Breast epithelium (tissue), 4 donors: ENCODE measurements around the gene SIDT2. TPM values are rescaled to one million over a fixed set of nuclear protein-coding genes. Genes with fewer than 3 reads are reported as not detected.

ENCODE experiments used
- DNase-seq, 2 donors: peaks; one replicate each; pipeline ENCODE4 v3.0.0-alpha.2; 2019; ENCODE audit warnings: low spot score in 2 of 2
- H3K27ac ChIP-seq, 2 donors: fragments of 200-600 bp; sonication (generic) in 1 of 2; one replicate each; pipeline ENCODE4 v1.5.1; 2016 to 2019; ENCODE audit warnings: mild to moderate bottlenecking in 1 of 2
- H3K27me3 ChIP-seq, 2 donors: fragments of 200-600 bp; sonication (generic) in 1 of 2; one replicate each; pipeline versions ENCODE4 v1.5.1 to v1.6.0; 2017 to 2019; ENCODE audit warnings: control low read depth in 1 of 2, mild to moderate bottlenecking in 1 of 2
- H3K36me3 ChIP-seq: fragments of 200-600 bp; one replicate; pipeline ENCODE4 v1.5.1; 2019
- H3K4me1 ChIP-seq, 2 donors: fragments of 200-600 bp; sonication (generic); one replicate each; pipeline ENCODE4 v1.5.1; 2016 to 2019; ENCODE audit warnings: control low read depth in 1 of 2
- H3K4me3 ChIP-seq, 3 donors: fragments of 200-600 bp; sonication (generic); 1 replicate in 2 of 3; 2 replicates in 1 of 3; pipeline ENCODE4 v1.5.1; 2016 to 2019; ENCODE audit warnings: mild to moderate bottlenecking in 3 of 3, moderate library complexity in 2 of 3
- H3K9me3 ChIP-seq, 2 donors: fragments of 200-600 bp; sonication (generic) in 1 of 2; one replicate each; pipeline ENCODE4 v1.5.1; 2016 to 2019; ENCODE audit warnings: control low read depth in 1 of 2
- POLR2A ChIP-seq: fragments of 450-650 bp; IDR thresholded peaks from one replicate; pipeline ENCODE4 v1.6.1; 2016; ENCODE audit warnings: antibody characterized with exemption, mild to moderate bottlenecking, moderate library complexity
- POLR2AphosphoS5 ChIP-seq, 3 donors: sonication (generic); formaldehyde crosslinking; IDR thresholded peaks; one replicate each; pipeline ENCODE4 v1.6.1; 2017; ENCODE audit warnings: antibody characterized with exemption in 3 of 3
- intact Hi-C: fragments of 100-400 bp; cut with DNase I; formaldehyde crosslinking; loops from one replicate; pipeline ENCODE4 v1.15.1; 2023; ENCODE audit warnings: low total_unique reads
- total RNA-seq, 3 donors: library from RNA; depleted of rRNA; stranded (reverse); fragments of >200 nt; gene quantifications; one replicate each; pipeline ENCODE4 v1.1.0, GENCODE V29; 2016
- TF ChIP-seq, protein P1 (sequence below), 3 donors: fragments of 450-650 bp; IDR thresholded peaks; one replicate each; pipeline ENCODE4 v1.5.1; 2016 to 2017; ENCODE audit warnings: antibody characterized with exemption in 3 of 3, mild to moderate bottlenecking in 3 of 3, moderate library complexity in 3 of 3

SIDT2 gene
- total RNA-seq, 3 donors from 2014 or later = 45.2 to 86.7 (median 49.5) TPM

DNA sequence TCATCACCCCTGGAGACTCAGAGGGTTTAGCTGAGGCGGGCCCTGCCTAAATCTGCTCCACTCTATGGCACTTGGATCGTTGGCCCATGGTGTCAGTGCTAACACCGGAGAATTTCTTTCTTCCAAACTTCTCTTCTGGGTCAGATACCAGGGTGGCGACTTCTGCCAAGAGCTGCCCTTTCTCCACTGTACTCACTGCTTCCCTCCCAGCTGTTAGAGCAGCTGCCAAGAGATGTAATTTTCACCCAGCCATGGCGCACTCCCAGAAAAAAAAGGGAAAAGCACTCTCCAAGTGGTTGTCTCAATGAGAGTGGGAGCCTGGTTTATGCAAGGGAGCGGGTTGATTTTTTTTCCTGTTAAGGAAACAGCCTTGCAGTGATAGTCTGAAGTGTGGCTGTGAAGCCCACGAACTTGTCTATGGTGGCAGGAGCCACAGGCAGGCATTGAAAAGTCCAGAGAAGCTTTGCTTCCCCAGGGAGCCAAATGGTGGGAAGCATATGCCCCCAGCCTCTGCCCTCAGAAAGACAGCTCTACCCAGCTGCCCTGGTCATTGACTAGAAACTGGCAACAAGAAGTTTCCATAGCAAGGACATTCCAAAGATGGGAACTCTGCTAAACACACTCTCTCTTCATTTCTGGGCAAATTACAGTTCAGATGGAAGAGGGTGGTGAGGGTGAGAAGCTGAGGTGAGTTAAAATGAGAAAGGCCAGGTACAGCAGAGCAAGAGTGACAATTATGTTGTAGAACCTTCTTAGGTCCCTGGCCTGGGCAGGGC lies 42.6 kb downstream of the SIDT2 start:
- H3K27ac ChIP-seq = peak overlapping the region; percentile 89 to 93
- no peaks in the 10 kb centered on the region for H3K9me3 ChIP-seq
- no peaks in the 10 kb centered on the region for H3K27me3 ChIP-seq
- H3K36me3 ChIP-seq = no peaks in the 10 kb centered on the region
- intact Hi-C loops = loop anchor here (10.0 kb wide), 1 partner anchor 346 kb away; no protein-coding TSS in a partner anchor
- H3K4me3 ChIP-seq = peak overlapping the region in 1 of 3 donors; percentile 17
- TF ChIP-seq, protein P1, sequence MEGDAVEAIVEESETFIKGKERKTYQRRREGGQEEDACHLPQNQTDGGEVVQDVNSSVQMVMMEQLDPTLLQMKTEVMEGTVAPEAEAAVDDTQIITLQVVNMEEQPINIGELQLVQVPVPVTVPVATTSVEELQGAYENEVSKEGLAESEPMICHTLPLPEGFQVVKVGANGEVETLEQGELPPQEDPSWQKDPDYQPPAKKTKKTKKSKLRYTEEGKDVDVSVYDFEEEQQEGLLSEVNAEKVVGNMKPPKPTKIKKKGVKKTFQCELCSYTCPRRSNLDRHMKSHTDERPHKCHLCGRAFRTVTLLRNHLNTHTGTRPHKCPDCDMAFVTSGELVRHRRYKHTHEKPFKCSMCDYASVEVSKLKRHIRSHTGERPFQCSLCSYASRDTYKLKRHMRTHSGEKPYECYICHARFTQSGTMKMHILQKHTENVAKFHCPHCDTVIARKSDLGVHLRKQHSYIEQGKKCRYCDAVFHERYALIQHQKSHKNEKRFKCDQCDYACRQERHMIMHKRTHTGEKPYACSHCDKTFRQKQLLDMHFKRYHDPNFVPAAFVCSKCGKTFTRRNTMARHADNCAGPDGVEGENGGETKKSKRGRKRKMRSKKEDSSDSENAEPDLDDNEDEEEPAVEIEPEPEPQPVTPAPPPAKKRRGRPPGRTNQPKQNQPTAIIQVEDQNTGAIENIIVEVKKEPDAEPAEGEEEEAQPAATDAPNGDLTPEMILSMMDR (IDR thresholded peaks at IDR 0.05) = no peak
- TF ChIP-seq POLR2AphosphoS5 (IDR thresholded peaks at IDR 0.05) = no peak
- no peak for TF ChIP-seq POLR2A
- peaks cover 15 to 33% of the 10 kb centered on the region in 2 donors for H3K4me1 ChIP-seq
- DNase-seq = peak; percentile 48 to 60

DNA sequence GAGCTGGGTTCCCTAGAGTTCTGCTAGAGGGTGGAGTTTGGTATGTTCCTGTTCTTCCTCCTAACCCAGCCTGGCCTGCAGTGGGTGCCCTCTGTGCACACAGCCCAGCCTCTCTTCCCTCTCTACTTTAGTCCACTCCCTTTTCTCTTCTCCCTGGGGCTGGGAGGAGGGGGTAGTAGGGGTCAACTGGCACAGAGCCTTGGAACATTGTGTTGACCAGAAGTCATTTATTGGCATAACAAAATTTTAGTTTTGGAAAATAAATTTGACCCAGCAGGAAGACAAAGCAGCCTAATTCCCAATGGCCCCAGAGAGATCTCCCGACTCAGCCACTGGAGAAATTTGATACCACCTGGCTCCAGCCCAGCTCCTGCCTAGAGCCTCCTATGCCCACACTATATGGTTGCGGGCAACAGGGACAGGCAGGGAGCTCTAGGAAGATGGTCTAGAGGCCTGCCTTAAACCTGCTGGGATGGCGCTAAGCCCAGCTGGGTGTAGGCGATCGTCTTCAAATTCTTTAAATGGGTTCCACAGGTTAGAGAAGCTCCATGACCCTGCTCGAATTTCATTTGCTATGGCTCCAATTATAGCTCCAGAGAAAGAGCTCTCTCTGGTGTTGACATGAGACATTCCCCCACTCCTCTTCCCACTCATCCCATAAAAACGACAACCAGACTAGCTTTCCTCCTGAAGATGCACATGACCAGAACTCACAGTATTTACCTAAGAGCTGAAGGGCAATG lies 43.4 kb downstream of the SIDT2 start:
- DNase-seq = peak; percentile 57 to 76
- Histone ChIP-seq H3K9me3 (no peaks in the 10 kb centered on the region), H3K27me3 (no peaks in the 10 kb centered on the region), H3K27ac (peak overlapping the region; percentile 89 to 93), H3K4me1 (peaks cover 15 to 33% of the 10 kb centered on the region in 2 donors), H3K36me3 (no peaks in the 10 kb centered on the region), H3K4me3 (peak overlapping the region in 1 of 3 donors; percentile 17)
- intact Hi-C loops = loop anchor here (10.0 kb wide), 1 partner anchor 347 kb away; no protein-coding TSS in a partner anchor
- TF ChIP-seq, protein P1 (IDR thresholded peaks at IDR 0.05) = no peak
- TF ChIP-seq POLR2A (no peak), POLR2AphosphoS5 (IDR thresholded peaks at IDR 0.05) (peak in 2 of 3 donors; percentile 57 to 61)

DNA sequence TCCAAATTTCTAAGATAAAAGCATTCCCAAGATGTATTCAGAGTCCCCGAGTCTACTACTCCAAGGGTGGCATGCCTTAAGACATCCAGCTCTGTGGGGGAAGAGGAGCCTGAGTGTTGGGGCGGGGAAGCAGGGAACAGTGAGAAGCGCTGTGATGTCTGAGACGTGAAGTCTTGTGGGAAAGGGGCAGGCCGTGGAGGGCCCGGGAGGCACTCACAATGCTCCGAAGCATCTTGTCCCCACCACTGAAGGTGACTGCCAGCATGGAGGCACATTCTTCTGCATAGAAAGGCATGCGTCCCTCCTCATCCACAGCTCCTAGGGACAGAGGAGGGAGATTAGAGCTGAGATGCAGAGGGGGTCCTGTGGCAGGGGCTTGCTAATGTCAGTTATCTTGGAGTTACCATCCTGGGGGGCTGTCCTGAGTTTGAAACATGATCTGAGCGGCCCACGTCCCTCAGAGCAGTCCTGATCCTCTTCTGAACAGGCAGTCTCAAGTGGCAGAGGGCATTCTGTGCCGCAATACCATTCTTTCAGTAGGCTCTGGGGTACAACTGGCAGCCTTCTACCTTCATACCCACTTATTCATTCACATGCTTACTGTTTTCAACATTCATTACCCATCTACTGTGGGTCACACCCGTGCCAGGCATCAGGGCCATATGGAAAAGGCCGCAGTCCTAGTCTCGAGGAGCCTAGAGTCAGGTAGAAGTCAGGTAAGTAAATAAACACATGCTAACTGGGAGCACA lies 44.6 kb downstream of the SIDT2 start:
- H3K27ac ChIP-seq = peak overlapping the region; percentile 89 to 93
- TF ChIP-seq POLR2A = no peak
- TF ChIP-seq POLR2AphosphoS5 (IDR thresholded peaks at IDR 0.05) = no peak
- TF ChIP-seq, protein P1 (IDR thresholded peaks at IDR 0.05) = no peak
- no peaks in the 10 kb centered on the region for H3K27me3 ChIP-seq
- no peaks in the 10 kb centered on the region for H3K9me3 ChIP-seq
- intact Hi-C loops = loop anchor here (10.0 kb wide), 1 partner anchor 348 kb away; no protein-coding TSS in a partner anchor
- DNase-seq = peak; percentile 15 to 20
- H3K36me3 ChIP-seq = no peaks in the 10 kb centered on the region
- peaks cover 15 to 29% of the 10 kb centered on the region in 2 donors for H3K4me1 ChIP-seq
- no peak overlapping the region for H3K4me3 ChIP-seq

DNA sequence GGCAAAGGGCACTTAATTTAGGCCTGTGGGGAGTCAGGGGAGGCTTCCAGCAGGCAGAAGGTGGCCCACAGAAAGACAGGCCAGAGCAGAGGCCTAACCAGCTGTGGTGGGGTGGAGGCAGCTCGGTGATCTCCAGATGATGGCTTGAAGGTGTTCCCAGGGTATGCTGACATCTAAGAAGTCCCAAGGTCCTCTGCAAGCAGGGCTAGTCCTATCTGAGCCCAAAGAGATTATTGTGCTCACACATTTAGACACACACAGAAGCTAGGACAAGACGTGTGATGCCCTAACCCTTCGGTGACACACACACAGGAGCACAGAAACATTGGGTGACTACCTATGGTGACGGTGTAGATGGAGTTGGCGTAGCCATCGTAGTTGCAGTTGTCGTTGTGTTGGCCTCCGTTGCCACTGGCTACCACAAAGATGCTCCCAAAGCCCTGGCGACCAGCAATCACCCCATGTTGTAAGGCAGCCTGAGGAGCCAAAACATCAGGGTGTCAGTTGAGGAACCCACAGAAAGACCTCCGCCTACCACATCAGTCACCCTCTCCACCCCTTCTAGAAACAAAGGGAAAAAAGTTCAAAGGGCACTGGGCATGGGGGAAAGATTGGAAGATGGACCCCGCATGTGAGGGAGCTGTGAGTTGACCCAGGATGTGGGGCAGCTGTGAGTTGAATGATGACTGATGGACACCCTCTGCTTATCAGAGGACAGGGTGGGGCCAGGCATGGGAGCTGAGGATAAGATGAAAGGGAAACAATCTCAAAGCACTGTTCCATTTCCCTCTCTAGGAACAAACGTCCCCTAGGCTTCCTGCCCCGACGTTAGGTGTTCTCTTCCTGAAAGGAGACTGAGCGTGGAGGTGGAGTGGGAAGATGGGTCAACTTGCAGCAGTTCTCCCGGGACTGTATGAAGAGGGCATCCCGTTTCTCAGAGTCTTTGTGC lies 45.5 kb downstream of the SIDT2 start:
- Histone ChIP-seq H3K27ac (peak overlapping the region; percentile 89 to 93), H3K9me3 (no peaks in the 10 kb centered on the region), H3K4me3 (no peak overlapping the region), H3K27me3 (no peaks in the 10 kb centered on the region), H3K36me3 (no peaks in the 10 kb centered on the region), H3K4me1 (peaks cover 14 to 27% of the 10 kb centered on the region in 2 donors)
- peak; percentile 12 to 33 for DNase-seq
- intact Hi-C loops = loop anchor here (10.0 kb wide), 1 partner anchor 349 kb away; no protein-coding TSS in a partner anchor
- TF ChIP-seq POLR2AphosphoS5 (IDR thresholded peaks at IDR 0.05) = no peak
- no peak for TF ChIP-seq POLR2A
- TF ChIP-seq, protein P1 (IDR thresholded peaks at IDR 0.05) = no peak
